C4-2B (cell line): ENCODE data around the gene MTM1.

Source experiments
- ZFX ChIP-seq: fragments of 450-650 bp; IDR thresholded peaks from 2 replicates; pipeline ENCODE4 v1.6.1; 2017
- TF ChIP-seq, protein P1 (sequence below): fragments of 450-650 bp; conservative IDR thresholded peaks from 2 replicates; pipeline ENCODE4 v1.5.1; 2017; ENCODE audit warnings: mild to moderate bottlenecking

DNA sequence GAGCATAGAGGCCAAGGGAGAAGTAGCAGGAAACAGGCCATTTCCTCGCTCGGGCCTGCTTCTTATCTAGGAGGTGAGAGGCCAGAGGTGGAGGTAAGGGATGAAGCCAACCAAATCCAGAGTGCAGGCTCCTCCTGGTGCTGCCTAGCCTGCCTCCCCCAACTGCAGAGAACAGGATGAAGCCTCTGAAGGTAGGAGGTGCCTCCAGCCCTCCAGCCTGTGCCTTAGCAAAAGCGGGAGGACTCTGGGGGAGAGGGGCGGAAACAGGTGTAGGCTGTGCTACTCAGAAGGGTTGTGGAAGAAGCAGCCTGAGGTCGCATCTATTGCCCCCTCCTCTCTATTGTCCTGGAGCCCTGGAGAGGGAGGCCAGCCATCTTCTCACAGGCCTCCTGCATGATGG is 2.9 kb upstream of the MTM1 start:
- no peak for TF ChIP-seq ZFX
- TF ChIP-seq, protein P1, sequence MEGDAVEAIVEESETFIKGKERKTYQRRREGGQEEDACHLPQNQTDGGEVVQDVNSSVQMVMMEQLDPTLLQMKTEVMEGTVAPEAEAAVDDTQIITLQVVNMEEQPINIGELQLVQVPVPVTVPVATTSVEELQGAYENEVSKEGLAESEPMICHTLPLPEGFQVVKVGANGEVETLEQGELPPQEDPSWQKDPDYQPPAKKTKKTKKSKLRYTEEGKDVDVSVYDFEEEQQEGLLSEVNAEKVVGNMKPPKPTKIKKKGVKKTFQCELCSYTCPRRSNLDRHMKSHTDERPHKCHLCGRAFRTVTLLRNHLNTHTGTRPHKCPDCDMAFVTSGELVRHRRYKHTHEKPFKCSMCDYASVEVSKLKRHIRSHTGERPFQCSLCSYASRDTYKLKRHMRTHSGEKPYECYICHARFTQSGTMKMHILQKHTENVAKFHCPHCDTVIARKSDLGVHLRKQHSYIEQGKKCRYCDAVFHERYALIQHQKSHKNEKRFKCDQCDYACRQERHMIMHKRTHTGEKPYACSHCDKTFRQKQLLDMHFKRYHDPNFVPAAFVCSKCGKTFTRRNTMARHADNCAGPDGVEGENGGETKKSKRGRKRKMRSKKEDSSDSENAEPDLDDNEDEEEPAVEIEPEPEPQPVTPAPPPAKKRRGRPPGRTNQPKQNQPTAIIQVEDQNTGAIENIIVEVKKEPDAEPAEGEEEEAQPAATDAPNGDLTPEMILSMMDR, result no peak
